GM12878 (cell line): ENCODE results near the gene ETHE1.

Experiments used
- CTCF ChIP-seq, 3 experiments: IDR thresholded peaks in 2 of 3; conservative IDR thresholded peaks in 1 of 3; 2 replicates each; pipeline ENCODE4 v1.5.1; 2011; ENCODE audit warnings: low read depth in 3 of 3, low read length in 3 of 3, mild to moderate bottlenecking in 3 of 3, control low read depth in 2 of 3, moderate library complexity in 2 of 3, inconsistent platforms in 1 of 3, mixed read lengths in 1 of 3; ENCODE audit not compliant: control insufficient read depth in 2 of 3, insufficient read depth in 1 of 3; ENCODE audit errors: extremely low read depth in 1 of 3
- EP300 ChIP-seq, 2 experiments: fragments of 150-350 bp in 1 of 2; IDR thresholded peaks; 2 replicates each; pipeline ENCODE4 v1.6.1; 2011 to 2012; ENCODE audit warnings: low read depth in 2 of 2, low read length in 2 of 2, borderline replicate concordance in 1 of 2, improper control_type of control experiment in 1 of 2, inconsistent platforms in 1 of 2; ENCODE audit not compliant: control insufficient read depth in 1 of 2
- EZH2 ChIP-seq: IDR thresholded peaks from 2 replicates; pipeline ENCODE4 v1.6.1; 2012; ENCODE audit warnings: low read depth, mild to moderate bottlenecking, control low read depth, inconsistent platforms, low read length, borderline replicate concordance; ENCODE audit not compliant: control insufficient read depth
- JUND ChIP-seq: IDR thresholded peaks from 2 replicates; pipeline ENCODE4 v1.6.1; 2012; ENCODE audit warnings: low read depth, mild to moderate bottlenecking, low read length, improper control_type of control experiment, moderate library complexity
- KDM1A ChIP-seq: fragments of 200-600 bp; sonication (generic); IDR thresholded peaks from 2 replicates; pipeline ENCODE4 v1.6.1; 2016; ENCODE audit warnings: borderline replicate concordance
- MTA3 ChIP-seq: IDR thresholded peaks from 2 replicates; pipeline ENCODE4 v1.6.1; 2012; ENCODE audit warnings: low read length, inconsistent platforms, borderline replicate concordance
- NFIC ChIP-seq: IDR thresholded peaks from 2 replicates; pipeline ENCODE4 v1.6.1; 2012; ENCODE audit warnings: low read depth, mild to moderate bottlenecking, inconsistent platforms, low read length, moderate library complexity
- POLR2A ChIP-seq: IDR thresholded peaks from 2 replicates; pipeline ENCODE4 v1.6.1; 2011; ENCODE audit warnings: low read depth, mild to moderate bottlenecking, low read length
- SIN3A ChIP-seq: IDR thresholded peaks from 2 replicates; pipeline ENCODE4 v1.6.1; 2012; ENCODE audit warnings: low read depth, low read length, improper control_type of control experiment
- SPI1 ChIP-seq: IDR thresholded peaks from 2 replicates; pipeline ENCODE4 v1.6.1; 2011; ENCODE audit warnings: low read depth, mild to moderate bottlenecking, low read length, moderate library complexity, borderline replicate concordance; ENCODE audit not compliant: insufficient read depth
- TF ChIP-seq, protein P1 (sequence below): fragments of 450-650 bp; IDR thresholded peaks from 2 replicates; pipeline ENCODE4 v1.6.1; 2017; ENCODE audit warnings: antibody characterized with exemption, mild to moderate bottlenecking, moderate library complexity

DNA sequence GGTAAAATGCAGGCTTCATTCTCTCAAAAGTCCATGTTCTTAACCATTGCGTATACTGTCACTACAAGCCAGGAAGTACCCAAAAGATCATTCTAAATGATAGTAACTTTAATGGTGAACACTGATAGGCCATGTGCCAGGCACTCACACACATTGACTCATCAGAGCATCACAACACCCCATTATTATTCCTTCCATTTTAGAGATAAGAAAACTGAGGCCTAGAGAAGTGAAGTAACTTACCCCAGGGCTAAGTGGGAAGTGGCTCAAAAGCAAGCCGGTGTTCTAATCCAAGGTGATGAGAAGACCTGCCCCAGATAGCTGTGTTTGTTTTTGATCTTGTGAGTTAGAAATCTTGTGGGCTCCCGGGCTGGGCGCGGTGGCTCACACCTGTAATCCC lies 21.1 kb downstream of the ETHE1 start:
- TF ChIP-seq CTCF (IDR thresholded peaks at IDR 0.05 in 2 of 3, conservative IDR thresholded peaks at IDR 0.05 in 1 of 3; ENCODE audit: control insufficient read depth in 2 of 3, extremely low read depth in 1 of 3, insufficient read depth in 1 of 3, low read depth in 3 of 3, low read length in 3 of 3) (no peak), EP300 (IDR thresholded peaks at IDR 0.05; ENCODE audit: borderline replicate concordance in 1 of 2, control insufficient read depth in 1 of 2, low read depth in 2 of 2, low read length in 2 of 2) (no peak), JUND (no peak), NFIC (no peak), MTA3 (no peak), SIN3A (no peak), POLR2A (no peak), SPI1 (no peak), KDM1A (no peak), EZH2 (no peak)
- TF ChIP-seq, protein P1, sequence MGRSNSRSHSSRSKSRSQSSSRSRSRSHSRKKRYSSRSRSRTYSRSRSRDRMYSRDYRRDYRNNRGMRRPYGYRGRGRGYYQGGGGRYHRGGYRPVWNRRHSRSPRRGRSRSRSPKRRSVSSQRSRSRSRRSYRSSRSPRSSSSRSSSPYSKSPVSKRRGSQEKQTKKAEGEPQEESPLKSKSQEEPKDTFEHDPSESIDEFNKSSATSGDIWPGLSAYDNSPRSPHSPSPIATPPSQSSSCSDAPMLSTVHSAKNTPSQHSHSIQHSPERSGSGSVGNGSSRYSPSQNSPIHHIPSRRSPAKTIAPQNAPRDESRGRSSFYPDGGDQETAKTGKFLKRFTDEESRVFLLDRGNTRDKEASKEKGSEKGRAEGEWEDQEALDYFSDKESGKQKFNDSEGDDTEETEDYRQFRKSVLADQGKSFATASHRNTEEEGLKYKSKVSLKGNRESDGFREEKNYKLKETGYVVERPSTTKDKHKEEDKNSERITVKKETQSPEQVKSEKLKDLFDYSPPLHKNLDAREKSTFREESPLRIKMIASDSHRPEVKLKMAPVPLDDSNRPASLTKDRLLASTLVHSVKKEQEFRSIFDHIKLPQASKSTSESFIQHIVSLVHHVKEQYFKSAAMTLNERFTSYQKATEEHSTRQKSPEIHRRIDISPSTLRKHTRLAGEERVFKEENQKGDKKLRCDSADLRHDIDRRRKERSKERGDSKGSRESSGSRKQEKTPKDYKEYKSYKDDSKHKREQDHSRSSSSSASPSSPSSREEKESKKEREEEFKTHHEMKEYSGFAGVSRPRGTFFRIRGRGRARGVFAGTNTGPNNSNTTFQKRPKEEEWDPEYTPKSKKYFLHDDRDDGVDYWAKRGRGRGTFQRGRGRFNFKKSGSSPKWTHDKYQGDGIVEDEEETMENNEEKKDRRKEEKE = no peak
